ENCODE measurements around the gene SLC14A1.
A peak's percentile ranks its signal among the peaks of the same experiment; 100 is the strongest.
"Not testable (repeated sequence)": the region's sequence is repeated elsewhere in the genome, so short reads cannot be mapped to it uniquely, and the experiment has no call there.

Gene SLC14A1

GRCh38 chr18:45724601-45725000 is 620 bp downstream of the SLC14A1 start:
- DNase-seq, result no peak

GRCh38 chr18:45725336-45725735 is 1.4 kb downstream of the SLC14A1 start:
- DNase-seq, result no peak

- DNase-seq, result no peak
These were observed 2.6 kb downstream of the SLC14A1 start for GRCh38 chr18:45726603-45727002.

- DNase-seq, result no peak
These were observed 3.1 kb downstream of the SLC14A1 start for GRCh38 chr18:45727068-45727467.

GRCh38 chr18:45728336-45729010 is 4.5 kb downstream of the SLC14A1 start:
- no peak for DNase-seq

GRCh38 chr18:45730832-45731575 is 7.0 kb downstream of the SLC14A1 start:
- DNase-seq, result no peak

GRCh38 chr18:45731716-45732115 is 7.7 kb downstream of the SLC14A1 start:
- DNase-seq, result no peak

GRCh38 chr18:45733535-45733934 is 9.6 kb downstream of the SLC14A1 start:
- DNase-seq, result no peak

- DNase-seq, result no peak
These were observed 10.5 kb downstream of the SLC14A1 start for GRCh38 chr18:45734505-45734904.

- DNase-seq, result no peak
These were observed 11.0 kb downstream of the SLC14A1 start for GRCh38 chr18:45734944-45735343.

- DNase-seq, result peak; percentile 10
These were observed 14.7 kb downstream of the SLC14A1 start for GRCh38 chr18:45738660-45739059.

- DNase-seq, result no peak
These were observed 15.3 kb downstream of the SLC14A1 start for GRCh38 chr18:45739268-45739667.

GRCh38 chr18:45739848-45740247 is 15.9 kb downstream of the SLC14A1 start:
- no peak for DNase-seq

- no peak for DNase-seq
These were observed 17.1 kb downstream of the SLC14A1 start for GRCh38 chr18:45741056-45741455.

- DNase-seq, result no peak
These were observed 22.0 kb downstream of the SLC14A1 start for GRCh38 chr18:45745817-45746461.

GRCh38 chr18:45748501-45748900 is 24.5 kb downstream of the SLC14A1 start:
- DNase-seq, result no peak

GRCh38 chr18:45749918-45750689 is 26.1 kb downstream of the SLC14A1 start:
- DNase-seq, result no peak

- DNase-seq, result peak; percentile 25
These were observed 27.8 kb downstream of the SLC14A1 start for GRCh38 chr18:45751766-45752165.

- no peak for DNase-seq
These were observed 28.7 kb downstream of the SLC14A1 start for GRCh38 chr18:45752681-45753080.

GRCh38 chr18:45753286-45753685 is 29.3 kb downstream of the SLC14A1 start:
- no peak for DNase-seq

- DNase-seq, result no peak
These were observed 32.0 kb downstream of the SLC14A1 start for GRCh38 chr18:45755934-45756333.

GRCh38 chr18:45757005-45757404 is 33.0 kb downstream of the SLC14A1 start:
- DNase-seq, result no peak

GRCh38 chr18:45757644-45758043 is 33.7 kb downstream of the SLC14A1 start:
- DNase-seq, result not testable (repeated sequence)
